B cell (primary cell): ENCODE measurements around the gene QRFPR. TPM values are rescaled to one million over a fixed set of nuclear protein-coding genes. Genes with fewer than 3 reads are reported as not detected.
"Not testable (repeated sequence)": the region's sequence is repeated elsewhere in the genome, so short reads cannot be mapped to it uniquely, and the experiment has no call there.

Experiments
- ATAC-seq: fragments of 200-7000 bp; cut with Tn5 transposase; one replicate; pipeline ENCODE4 v1.10.0; 2021; ENCODE audit warnings: low read depth, mild to moderate bottlenecking, moderate number of reproducible peaks, moderate library complexity
- CTCF ChIA-PET: fragments of 350-600 bp; sonication (Branson Sonifier 250); formaldehyde crosslinking; loops from one replicate; lab custom pipeline; 2021; ENCODE audit warnings: antibody characterized with exemption, inconsistent platforms; lab: Charles Lee
- POLR2A ChIA-PET: fragments of 350-600 bp; sonication (Branson Sonifier 250); formaldehyde crosslinking; loops from one replicate; lab custom pipeline; 2021; ENCODE audit warnings: antibody characterized with exemption; lab: Charles Lee
- DNase-seq: peaks from one replicate; pipeline ENCODE4 v3.0.0; 2013
- H2AFZ ChIP-seq: 2 replicates; pipeline ENCODE4 v1.6.1; 2012; ENCODE audit warnings: mild to moderate bottlenecking, low read depth, low read length; ENCODE audit not compliant: insufficient read depth, poor library complexity, severe bottlenecking
- H3K27ac ChIP-seq, 2 donors: 1 replicate in 1 of 2; 2 replicates in 1 of 2; pipeline ENCODE4 v1.5.1; 2012 to 2013; ENCODE audit warnings: low read length in 2 of 2, mild to moderate bottlenecking in 2 of 2, moderate library complexity in 1 of 2
- H3K27me3 ChIP-seq, 4 experiments: fragments of 200-600 bp in 1 of 4; sonication (generic) in 1 of 4; replicated peaks in 1 of 4; 1 replicate in 2 of 4; 2 replicates in 2 of 4; pipeline versions ENCODE4 v1.6.1 to v1.7.0; 2013 to 2016; ENCODE audit warnings: low read length in 3 of 4, mild to moderate bottlenecking in 2 of 4, mixed read lengths in 1 of 4, moderate library complexity in 1 of 4; ENCODE audit not compliant: insufficient read depth in 4 of 4, control insufficient read depth in 3 of 4; ENCODE audit errors: control extremely low read depth in 1 of 4
- H3K36me3 ChIP-seq, 2 experiments: replicated peaks in 1 of 2; 1 replicate in 1 of 2; 2 replicates in 1 of 2; pipeline versions ENCODE4 v1.6.1 to v1.7.1; 2013; ENCODE audit warnings: low read length in 1 of 2; ENCODE audit not compliant: insufficient read depth in 2 of 2, control insufficient read depth in 1 of 2; ENCODE audit errors: control extremely low read depth in 1 of 2, extremely low read depth in 1 of 2
- H3K4me1 ChIP-seq, 2 donors: fragments of 200-600 bp in 1 of 2; sonication (generic) in 1 of 2; 1 replicate in 1 of 2; 2 replicates in 1 of 2; pipeline versions ENCODE4 v1.5.1 to v1.6.1; 2013 to 2017; ENCODE audit warnings: low read length in 2 of 2; ENCODE audit not compliant: control insufficient read depth in 2 of 2, insufficient read depth in 2 of 2
- H3K4me2 ChIP-seq: replicated peaks from 2 replicates; pipeline ENCODE3; 2012; ENCODE audit warnings: mild to moderate bottlenecking, low read depth, low read length; ENCODE audit not compliant: poor library complexity, severe bottlenecking
- H3K4me3 ChIP-seq, 5 experiments: fragments of 200-600 bp in 1 of 5; sonication (generic) in 1 of 5; 1 replicate in 3 of 5; 2 replicates in 2 of 5; pipeline versions ENCODE4 v1.5.1 to v1.7.0; 2011 to 2016; ENCODE audit warnings: low read length in 4 of 5, mild to moderate bottlenecking in 4 of 5, low read depth in 2 of 5, control low read depth in 1 of 5, moderate library complexity in 1 of 5; ENCODE audit not compliant: insufficient read depth in 1 of 5; ENCODE audit errors: control extremely low read depth in 1 of 5, extremely low read depth in 1 of 5
- H3K79me2 ChIP-seq: fragments of 200-600 bp; sonication (generic); one replicate; pipeline ENCODE4 v1.6.0; 2016; ENCODE audit warnings: low read length; ENCODE audit not compliant: control insufficient read depth, insufficient read depth
- H3K9ac ChIP-seq: fragments of 200-600 bp; sonication (generic); 2 replicates; pipeline ENCODE4 v1.6.1; 2017; ENCODE audit warnings: mild to moderate bottlenecking, low read length, moderate library complexity
- H3K9me3 ChIP-seq, 3 donors: one replicate each; pipeline versions ENCODE4 v1.6.1 to v1.7.1; 2013; ENCODE audit warnings: low read length in 2 of 3; ENCODE audit not compliant: control insufficient read depth in 2 of 3, insufficient read depth in 1 of 3; ENCODE audit errors: control extremely low read depth in 1 of 3
- H4K20me1 ChIP-seq: 2 replicates; pipeline ENCODE4 v1.6.0; 2012; ENCODE audit warnings: mild to moderate bottlenecking, low read length; ENCODE audit not compliant: insufficient read depth, control insufficient read depth, poor library complexity, severe bottlenecking
- H3K27ac Mint-ChIP-seq: one replicate; pipeline ENCODE4 v1.8.0; 2021; ENCODE audit warnings: mixed read lengths
- H3K27me3 Mint-ChIP-seq: one replicate; pipeline ENCODE4 v1.8.0; 2021; ENCODE audit warnings: mixed read lengths
- H3K4me1 Mint-ChIP-seq: one replicate; pipeline ENCODE4 v1.8.0; 2021; ENCODE audit warnings: mixed read lengths
- H3K4me3 Mint-ChIP-seq: one replicate; pipeline ENCODE4 v1.8.0; 2021; ENCODE audit warnings: mixed read lengths
- H3K9me3 Mint-ChIP-seq: one replicate; pipeline ENCODE4 v1.8.0; 2022; ENCODE audit warnings: mixed read lengths; ENCODE audit not compliant: insufficient read depth
- EZH2 ChIP-seq: IDR thresholded peaks from 2 replicates; pipeline ENCODE4 v1.6.1; 2012; ENCODE audit warnings: borderline replicate concordance, low read depth, mild to moderate bottlenecking, moderate library complexity, low read length; ENCODE audit not compliant: insufficient read depth, poor library complexity, severe bottlenecking
- whole genome bisulfite sequencing: methylation state at CpG from one replicate; pipeline ENCODE4 v1.1.5; 2013; ENCODE audit warnings: missing lambda C conversion rate; ENCODE audit not compliant: insufficient coverage; 5-methylcytosine and 5-hydroxymethylcytosine counted together
- intact Hi-C: fragments of 100-400 bp; cut with micrococcal nuclease; formaldehyde crosslinking; loops from one replicate; pipeline ENCODE4 v1.10.0; 2022
- polyA plus RNA-seq: library from polyadenylated mRNA; depleted of rRNA; stranded (reverse); fragments of >200 nt; gene quantifications from 2 replicates; pipeline ENCODE4 v1.2.3, GENCODE V29; 2012
- total RNA-seq, 2 donors: library from RNA; stranded (reverse); fragments of 120-200 nt in 1 of 2; gene quantifications; 1 replicate in 1 of 2; 2 replicates in 1 of 2; pipeline versions ENCODE4 v1.2.3 to v1.2.4, GENCODE V29; 2013 to 2022
- TF ChIP-seq, protein P1 (sequence below): fragments of 200-600 bp; IDR thresholded peaks from one replicate; pipeline ENCODE4 v1.8.0; 2022; ENCODE audit warnings: antibody characterized with exemption, mild to moderate bottlenecking

QRFPR gene
- total and polyA plus RNA-seq, 2 donors (not counting 1 experiment from before 2014, with no cell fraction given), result not detected

DNA sequence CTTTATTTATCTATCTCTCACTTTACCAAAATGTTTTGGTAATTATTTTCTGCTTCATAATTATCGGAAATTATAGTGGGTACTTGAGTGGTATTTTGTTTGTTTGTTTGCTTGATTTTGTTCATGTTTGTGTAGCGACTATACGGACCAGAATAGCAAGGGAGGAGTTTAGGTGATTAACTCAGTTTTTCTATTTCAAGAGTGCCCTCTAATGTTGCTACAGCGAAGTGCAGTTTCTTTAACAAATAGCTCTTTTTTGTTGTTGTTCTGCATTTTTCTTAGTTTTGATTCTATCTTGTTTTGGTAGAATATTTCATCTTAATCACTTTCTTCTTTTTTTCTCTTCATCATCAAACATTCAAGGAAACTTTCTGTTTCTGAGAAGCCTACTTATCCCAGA lies 40.8 kb upstream of the QRFPR start:
- Mint-ChIP-seq H3K4me3 (no peak overlapping the region), H3K9me3 (no peaks in the 10 kb centered on the region), H3K27me3 (peaks cover 4% of the 10 kb centered on the region), H3K27ac (no peak overlapping the region), H3K4me1 (no peaks in the 10 kb centered on the region)
- no peak overlapping the region for H3K4me3 ChIP-seq
- H3K9ac ChIP-seq, result no peak overlapping the region
- H3K79me2 ChIP-seq, result no peaks in the 10 kb centered on the region
- H3K4me2 ChIP-seq, result no peak overlapping the region
- whole genome bisulfite sequencing, result 71% methylated on average over 2 of the region's 4 CpGs
- intact Hi-C loops, result no loop called here
- POLR2A ChIA-PET, result no interaction called here
- no peak overlapping the region for H2AFZ ChIP-seq
- CTCF ChIA-PET, result no interaction called here
- no peak for DNase-seq
- H3K9me3 ChIP-seq, result peaks cover 0 to 1% (median 0%) of the 10 kb centered on the region in 3 donors
- H4K20me1 ChIP-seq, result no peaks in the 10 kb centered on the region
- no peaks in the 10 kb centered on the region for H3K4me1 ChIP-seq
- no peak for ATAC-seq
- TF ChIP-seq EZH2, result no peak
- TF ChIP-seq, protein P1, sequence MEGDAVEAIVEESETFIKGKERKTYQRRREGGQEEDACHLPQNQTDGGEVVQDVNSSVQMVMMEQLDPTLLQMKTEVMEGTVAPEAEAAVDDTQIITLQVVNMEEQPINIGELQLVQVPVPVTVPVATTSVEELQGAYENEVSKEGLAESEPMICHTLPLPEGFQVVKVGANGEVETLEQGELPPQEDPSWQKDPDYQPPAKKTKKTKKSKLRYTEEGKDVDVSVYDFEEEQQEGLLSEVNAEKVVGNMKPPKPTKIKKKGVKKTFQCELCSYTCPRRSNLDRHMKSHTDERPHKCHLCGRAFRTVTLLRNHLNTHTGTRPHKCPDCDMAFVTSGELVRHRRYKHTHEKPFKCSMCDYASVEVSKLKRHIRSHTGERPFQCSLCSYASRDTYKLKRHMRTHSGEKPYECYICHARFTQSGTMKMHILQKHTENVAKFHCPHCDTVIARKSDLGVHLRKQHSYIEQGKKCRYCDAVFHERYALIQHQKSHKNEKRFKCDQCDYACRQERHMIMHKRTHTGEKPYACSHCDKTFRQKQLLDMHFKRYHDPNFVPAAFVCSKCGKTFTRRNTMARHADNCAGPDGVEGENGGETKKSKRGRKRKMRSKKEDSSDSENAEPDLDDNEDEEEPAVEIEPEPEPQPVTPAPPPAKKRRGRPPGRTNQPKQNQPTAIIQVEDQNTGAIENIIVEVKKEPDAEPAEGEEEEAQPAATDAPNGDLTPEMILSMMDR, result no peak
- no peak overlapping the region for H3K27ac ChIP-seq
- no peaks in the 10 kb centered on the region for H3K36me3 ChIP-seq
- H3K27me3 ChIP-seq, result no peaks in the 10 kb centered on the region

DNA sequence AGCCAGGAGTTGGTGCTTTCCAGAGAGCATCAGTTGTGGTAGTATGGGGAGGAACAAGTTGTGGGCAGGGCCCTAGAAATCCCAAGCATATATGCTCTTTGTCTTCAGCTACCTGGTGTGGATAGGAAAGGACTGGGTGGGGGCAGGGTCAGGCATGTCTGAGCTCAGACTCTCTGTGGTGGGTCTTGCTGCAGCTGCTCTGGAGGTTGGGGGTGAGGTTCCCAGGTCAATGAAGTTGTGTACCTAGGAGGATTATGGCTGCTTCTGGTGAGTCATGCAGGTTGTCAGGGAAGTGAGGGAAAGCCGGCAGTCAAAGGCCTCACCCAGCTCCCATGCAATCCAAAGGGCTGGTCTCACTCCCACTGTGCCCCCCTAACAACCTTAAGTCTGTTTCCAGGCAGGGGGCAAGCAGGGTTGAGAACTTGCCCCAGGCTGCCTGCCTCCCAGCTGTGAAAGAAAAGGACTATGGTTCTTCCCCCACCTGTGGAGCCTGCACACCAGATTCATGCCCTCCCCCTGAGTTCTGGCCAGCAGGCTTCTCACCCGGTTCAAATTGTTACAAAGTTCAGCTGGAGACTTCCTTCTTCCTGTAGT lies 30.4 kb upstream of the QRFPR start:
- ChIA-PET POLR2A (no interaction called here), CTCF (no interaction called here)
- Histone ChIP-seq H3K36me3 (no peaks in the 10 kb centered on the region), H3K27ac (no peak overlapping the region), H3K27me3 (no peaks in the 10 kb centered on the region), H3K9ac (no peak overlapping the region), H3K4me1 (no peaks in the 10 kb centered on the region), H3K79me2 (no peaks in the 10 kb centered on the region), H3K4me3 (no peak overlapping the region), H4K20me1 (no peaks in the 10 kb centered on the region), H2AFZ (no peak overlapping the region), H3K4me2 (no peak overlapping the region), H3K9me3 (peaks cover 0 to 16% (median 0%) of the 10 kb centered on the region in 3 donors)
- TF ChIP-seq, protein P1, result no peak
- no peak for TF ChIP-seq EZH2
- H3K27ac Mint-ChIP-seq, result no peak overlapping the region
- ATAC-seq, result no peak
- peaks cover 2% of the 10 kb centered on the region for H3K9me3 Mint-ChIP-seq
- no peaks in the 10 kb centered on the region for H3K4me1 Mint-ChIP-seq
- intact Hi-C loops, result no loop called here
- H3K4me3 Mint-ChIP-seq, result no peak overlapping the region
- WGBS, result 69% methylated on average over 2 of the region's 2 CpGs
- no peak for DNase-seq
- no peaks in the 10 kb centered on the region for H3K27me3 Mint-ChIP-seq

DNA sequence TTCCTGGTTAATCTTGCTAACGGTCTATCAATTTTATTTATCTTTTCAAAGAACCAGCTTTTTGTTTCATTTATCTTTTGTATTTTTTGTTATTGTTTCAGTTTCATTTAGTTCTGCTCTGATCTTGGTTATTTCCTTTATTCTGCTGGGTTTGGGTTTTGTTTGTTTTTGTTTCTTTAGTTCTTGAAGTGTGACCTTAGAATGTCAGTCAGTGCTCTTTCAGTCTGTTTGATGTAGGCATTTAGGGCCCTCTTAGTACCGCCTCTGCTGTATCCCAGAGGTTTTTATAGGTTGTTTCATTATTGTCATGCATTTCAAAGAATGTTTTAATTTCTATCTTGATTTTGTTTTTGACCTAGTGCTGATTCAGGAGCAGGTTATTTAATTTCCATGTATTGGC lies 27.7 kb upstream of the QRFPR start:
- H4K20me1 ChIP-seq, H3K4me2 ChIP-seq, H3K27ac Mint-ChIP-seq, CTCF ChIA-PET, H3K9ac ChIP-seq, ATAC-seq, H3K36me3 ChIP-seq, H3K4me1 Mint-ChIP-seq, H3K79me2 ChIP-seq, H2AFZ ChIP-seq, H3K27ac ChIP-seq, DNase-seq, H3K4me3 ChIP-seq, intact Hi-C loops, H3K4me3 Mint-ChIP-seq, H3K4me1 ChIP-seq, POLR2A ChIA-PET, H3K27me3 Mint-ChIP-seq, H3K9me3 Mint-ChIP-seq, H3K27me3 ChIP-seq: not testable (repeated sequence)
- peaks cover 0 to 16% (median 0%) of the 10 kb centered on the region in 3 donors for H3K9me3 ChIP-seq
- WGBS, result 80% methylated on average over 1 of the region's 2 CpGs
